Measurements from ENCODE around the gene PDE11A. TPM values are rescaled to one million over a fixed set of nuclear protein-coding genes. Genes with fewer than 3 reads are reported as not detected.

Gene PDE11A
- total and polyA plus RNA-seq, 2 of the 13 experiments (the other 11 are each of a cell fraction or from before 2014, with no cell fraction given) = 1.2 to 1.7 TPM

GRCh38 chr2:177721087-177721486 lies 351.5 kb downstream of the PDE11A start (continued):
- no peak for TF ChIP-seq JDP2 (CRISPR knock-in tag; IDR thresholded peaks at IDR 0.05; ENCODE audit: borderline replicate concordance)
- no peak for TF ChIP-seq MEIS2 (CRISPR knock-in tag; IDR thresholded peaks at IDR 0.05)
- TF ChIP-seq ZNF362 (CRISPR knock-in tag; IDR thresholded peaks at IDR 0.05; ENCODE audit: borderline replicate concordance) = no peak
- no peak for TF ChIP-seq ZNF367 (CRISPR knock-in tag; IDR thresholded peaks at IDR 0.05; ENCODE audit: borderline replicate concordance)
- no peak for TF ChIP-seq ZNF468 (CRISPR knock-in tag; IDR thresholded peaks at IDR 0.05)
- peak; percentile 64 for TF ChIP-seq GATAD2A (CRISPR knock-in tag; IDR thresholded peaks at IDR 0.05)
- TF ChIP-seq BORCS8-MEF2B (CRISPR knock-in tag; IDR thresholded peaks at IDR 0.05) = no peak
- no peak for TF ChIP-seq HOXA3 (CRISPR knock-in tag; IDR thresholded peaks at IDR 0.05)
- TF ChIP-seq MEIS1 (CRISPR knock-in tag; IDR thresholded peaks at IDR 0.05; ENCODE audit: borderline replicate concordance) = no peak
- no peak for TF ChIP-seq ESRRA (CRISPR knock-in tag; IDR thresholded peaks at IDR 0.05; ENCODE audit: low read depth)
- TF ChIP-seq HMG20A (CRISPR knock-in tag; IDR thresholded peaks at IDR 0.05; ENCODE audit: borderline replicate concordance) = peak; percentile 86; the same call in 1 of the 2 replicates
- TF ChIP-seq NFRKB (IDR thresholded peaks at IDR 0.05) = no peak
- TF ChIP-seq ZNF142 (CRISPR knock-in tag; IDR thresholded peaks at IDR 0.05) = no peak
- TF ChIP-seq RELA (CRISPR knock-in tag; IDR thresholded peaks at IDR 0.05) = no peak
- TF ChIP-seq FOSL2 (CRISPR knock-in tag; IDR thresholded peaks at IDR 0.05) = 0 out of 2 replicates have a peak, but pooled peaks have one; percentile 8
- no peak for TF ChIP-seq MIER3 (CRISPR knock-in tag; IDR thresholded peaks at IDR 0.05; ENCODE audit: borderline replicate concordance)
- no peak for TF ChIP-seq ZBTB4 (CRISPR knock-in tag; IDR thresholded peaks at IDR 0.05; ENCODE audit: borderline replicate concordance)
- TF ChIP-seq ZNF569 (CRISPR knock-in tag; IDR thresholded peaks at IDR 0.05; ENCODE audit: borderline replicate concordance) = no peak
- peak; percentile 81 for TF ChIP-seq FOXA3 (CRISPR knock-in tag; IDR thresholded peaks at IDR 0.05)
- no peak for TF ChIP-seq NR3C1 (CRISPR knock-in tag; IDR thresholded peaks at IDR 0.05)
- no peak for TF ChIP-seq ATAD3A (CRISPR knock-in tag; IDR thresholded peaks at IDR 0.05)
